Measurements from ENCODE around the gene RTN4R.
"Not testable (repeated sequence)": the region's sequence is repeated elsewhere in the genome, so short reads cannot be mapped to it uniquely, and the experiment has no call there.

The RTN4R gene

DNA sequence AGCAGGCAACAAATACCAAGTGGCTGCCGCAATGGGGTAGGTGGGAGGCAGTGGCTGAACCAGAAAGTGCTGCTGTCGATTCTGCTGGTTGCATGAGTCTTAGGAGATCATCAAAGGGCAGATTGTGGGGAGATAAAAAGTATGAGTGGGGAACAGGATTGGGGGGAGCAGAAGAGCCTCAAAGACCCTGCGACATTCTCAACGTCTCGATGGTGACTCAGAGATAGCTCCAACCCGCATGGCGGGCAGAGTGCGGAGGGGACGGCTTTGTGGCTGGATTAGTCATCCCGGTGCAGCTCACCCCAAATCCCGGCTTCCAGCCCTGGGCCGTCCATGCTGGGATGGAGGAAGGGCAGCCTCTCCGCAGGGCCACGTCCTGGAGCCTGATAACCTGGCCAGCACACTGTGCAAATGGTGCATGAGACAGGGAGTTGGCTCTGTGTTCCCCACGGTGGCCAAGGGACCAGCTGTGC, 11.6 kb upstream of the RTN4R start:
- no peak overlapping the region for H3K4me3 ChIP-seq (ENCODE audit: low read depth, low read length)
- TF ChIP-seq, protein P1, sequence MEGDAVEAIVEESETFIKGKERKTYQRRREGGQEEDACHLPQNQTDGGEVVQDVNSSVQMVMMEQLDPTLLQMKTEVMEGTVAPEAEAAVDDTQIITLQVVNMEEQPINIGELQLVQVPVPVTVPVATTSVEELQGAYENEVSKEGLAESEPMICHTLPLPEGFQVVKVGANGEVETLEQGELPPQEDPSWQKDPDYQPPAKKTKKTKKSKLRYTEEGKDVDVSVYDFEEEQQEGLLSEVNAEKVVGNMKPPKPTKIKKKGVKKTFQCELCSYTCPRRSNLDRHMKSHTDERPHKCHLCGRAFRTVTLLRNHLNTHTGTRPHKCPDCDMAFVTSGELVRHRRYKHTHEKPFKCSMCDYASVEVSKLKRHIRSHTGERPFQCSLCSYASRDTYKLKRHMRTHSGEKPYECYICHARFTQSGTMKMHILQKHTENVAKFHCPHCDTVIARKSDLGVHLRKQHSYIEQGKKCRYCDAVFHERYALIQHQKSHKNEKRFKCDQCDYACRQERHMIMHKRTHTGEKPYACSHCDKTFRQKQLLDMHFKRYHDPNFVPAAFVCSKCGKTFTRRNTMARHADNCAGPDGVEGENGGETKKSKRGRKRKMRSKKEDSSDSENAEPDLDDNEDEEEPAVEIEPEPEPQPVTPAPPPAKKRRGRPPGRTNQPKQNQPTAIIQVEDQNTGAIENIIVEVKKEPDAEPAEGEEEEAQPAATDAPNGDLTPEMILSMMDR (IDR thresholded peaks at IDR 0.05; ENCODE audit: low read depth, low read length) = no peak
- in situ Hi-C loops (cut with HindIII; ENCODE audit: low sequenced_read_pairs) = no loop called here
- DNase-seq (ENCODE audit: low read depth, low spot score) = peak; percentile 34

GRCh38 chr22:20278726-20279490, 10.8 kb upstream of the RTN4R start:
- DNase-seq (ENCODE audit: low read depth, low spot score); in situ Hi-C loops (cut with HindIII; ENCODE audit: low sequenced_read_pairs); H3K4me3 ChIP-seq (ENCODE audit: low read depth, low read length): not testable (repeated sequence)

GRCh38 chr22:20277936-20278635, 10.0 kb upstream of the RTN4R start:
- in situ Hi-C loops (cut with HindIII; ENCODE audit: low sequenced_read_pairs); DNase-seq (ENCODE audit: low read depth, low spot score): not testable (repeated sequence)

GRCh38 chr22:20276468-20276867, 8.3 kb upstream of the RTN4R start:
- TF ChIP-seq, protein P1 (IDR thresholded peaks at IDR 0.05; ENCODE audit: low read depth, low read length) = no peak
- in situ Hi-C loops (cut with HindIII; ENCODE audit: low sequenced_read_pairs) = no loop called here
- no peak for DNase-seq (ENCODE audit: low read depth, low spot score)
- no peak overlapping the region for H3K4me3 ChIP-seq (ENCODE audit: low read depth, low read length)

More at GRCh38 chr22:20277936-20278635, 10.0 kb upstream of the RTN4R start:
- H3K4me3 ChIP-seq (ENCODE audit: low read depth, low read length) = not testable (repeated sequence)

DNA sequence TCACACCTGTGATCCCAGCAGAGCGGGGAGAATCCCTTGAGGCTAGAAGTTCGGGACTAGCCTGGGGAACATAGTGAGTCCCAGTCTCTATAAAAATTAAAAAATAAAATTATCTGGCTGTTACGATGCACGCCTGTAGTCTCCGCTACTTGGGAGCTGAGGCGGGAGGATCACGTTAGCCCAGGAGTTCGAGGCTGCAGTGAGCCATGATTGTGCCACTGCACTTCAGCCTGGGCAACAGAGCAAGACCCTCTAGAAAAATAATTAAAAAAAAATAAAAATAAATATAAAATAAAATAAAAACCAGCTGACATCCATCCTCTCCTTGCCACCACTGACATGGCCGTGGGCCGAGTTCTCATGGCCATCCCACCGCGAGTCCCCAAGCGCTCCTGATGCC, 7.7 kb upstream of the RTN4R start:
- TF ChIP-seq, protein P1 (IDR thresholded peaks at IDR 0.05; ENCODE audit: low read depth, low read length) = no peak
- H3K4me3 ChIP-seq (ENCODE audit: low read depth, low read length) = no peak overlapping the region
- in situ Hi-C loops (cut with HindIII; ENCODE audit: low sequenced_read_pairs) = no loop called here
- DNase-seq (ENCODE audit: low read depth, low spot score) = no peak

DNA sequence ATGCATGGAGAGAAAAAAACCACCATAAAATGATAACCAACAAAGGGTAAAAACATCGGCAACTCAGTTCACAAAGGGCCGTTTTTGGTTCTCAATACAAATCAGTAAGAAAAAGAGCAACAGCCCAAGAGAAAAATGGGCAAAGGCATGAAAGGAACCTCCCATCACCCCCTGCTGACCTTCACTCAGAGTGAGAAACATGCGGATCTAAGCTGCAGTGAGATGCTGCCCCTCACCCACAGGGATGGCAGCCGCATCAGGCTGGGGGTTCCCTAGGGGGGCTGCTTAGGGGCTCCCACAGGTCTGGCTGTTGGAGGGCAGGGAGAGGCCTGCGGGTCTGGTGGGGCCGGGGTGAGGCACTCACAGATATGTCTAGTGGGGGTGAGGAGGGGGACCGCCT, 7.2 kb upstream of the RTN4R start:
- in situ Hi-C loops (cut with HindIII; ENCODE audit: low sequenced_read_pairs); DNase-seq (ENCODE audit: low read depth, low spot score): not testable (repeated sequence)

DNA sequence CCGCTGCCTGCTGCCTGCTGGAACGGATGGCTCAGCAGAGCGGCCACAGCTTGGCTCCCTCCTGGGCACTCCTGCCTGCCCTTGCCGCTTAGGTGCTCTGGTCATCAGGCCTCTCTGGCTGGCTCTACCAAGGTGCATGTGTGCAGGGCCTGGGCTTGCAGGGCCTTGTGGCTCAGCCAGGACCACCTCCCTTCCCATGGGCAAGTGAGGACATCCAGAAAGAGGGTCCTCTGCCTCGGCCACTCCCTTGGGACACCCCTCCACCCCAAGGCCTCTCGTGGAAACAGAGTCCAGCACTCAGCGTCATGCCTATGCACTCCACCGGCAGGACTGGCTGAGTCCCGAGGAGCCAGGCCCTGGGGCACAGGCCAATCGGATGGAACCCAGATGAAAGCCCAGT, 6.3 kb upstream of the RTN4R start:
- in situ Hi-C loops (cut with HindIII; ENCODE audit: low sequenced_read_pairs); H3K4me3 ChIP-seq (ENCODE audit: low read depth, low read length); DNase-seq (ENCODE audit: low read depth, low spot score): not testable (repeated sequence)

More for the DNA sequence above, 7.2 kb upstream of the RTN4R start:
- not testable (repeated sequence) for H3K4me3 ChIP-seq (ENCODE audit: low read depth, low read length)

DNA sequence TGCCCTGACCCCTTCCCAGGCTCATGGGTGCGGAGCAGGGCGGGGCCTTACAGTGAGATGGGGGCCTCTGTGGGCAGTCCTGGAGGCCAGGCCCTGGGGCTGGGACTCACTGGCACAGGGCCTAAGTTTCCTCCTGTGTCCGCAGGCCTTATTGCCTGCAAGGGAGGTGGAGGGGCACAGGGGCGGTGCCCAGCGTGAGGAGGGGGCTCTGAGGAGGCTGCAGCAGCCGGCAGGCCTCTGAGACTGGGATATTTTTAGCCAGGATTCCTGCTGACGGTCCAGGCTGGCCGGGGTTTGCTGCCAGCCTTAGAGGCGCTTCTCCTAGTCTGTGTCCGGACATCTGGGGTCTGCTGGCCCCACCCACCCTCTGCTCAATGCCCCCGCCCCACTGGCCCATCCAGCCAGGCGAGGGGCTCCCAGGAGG, 5.7 kb upstream of the RTN4R start:
- TF ChIP-seq, protein P1 (IDR thresholded peaks at IDR 0.05; ENCODE audit: low read depth, low read length) = no peak
- in situ Hi-C loops (cut with HindIII; ENCODE audit: low sequenced_read_pairs) = no loop called here
- DNase-seq (ENCODE audit: low read depth, low spot score) = no peak

More for the DNA sequence above, 5.7 kb upstream of the RTN4R start:
- H3K4me3 ChIP-seq (ENCODE audit: low read depth, low read length) = no peak overlapping the region
